GM21390 (cell line): Measurements from ENCODE around the gene IRX4.

ENCODE experiments used
- ATAC-seq: cut with Tn5 transposase; IDR thresholded peaks from one replicate; pipeline ENCODE4 v1.9.1; 2021; ENCODE audit not compliant: unreplicated experiment

Gene IRX4

GRCh38 chr5:1892685-1893445 is 10.1 kb upstream of the IRX4 start:
- no peak for ATAC-seq

- ATAC-seq, result no peak
These were observed 9.5 kb upstream of the IRX4 start for GRCh38 chr5:1892211-1892610.

DNA sequence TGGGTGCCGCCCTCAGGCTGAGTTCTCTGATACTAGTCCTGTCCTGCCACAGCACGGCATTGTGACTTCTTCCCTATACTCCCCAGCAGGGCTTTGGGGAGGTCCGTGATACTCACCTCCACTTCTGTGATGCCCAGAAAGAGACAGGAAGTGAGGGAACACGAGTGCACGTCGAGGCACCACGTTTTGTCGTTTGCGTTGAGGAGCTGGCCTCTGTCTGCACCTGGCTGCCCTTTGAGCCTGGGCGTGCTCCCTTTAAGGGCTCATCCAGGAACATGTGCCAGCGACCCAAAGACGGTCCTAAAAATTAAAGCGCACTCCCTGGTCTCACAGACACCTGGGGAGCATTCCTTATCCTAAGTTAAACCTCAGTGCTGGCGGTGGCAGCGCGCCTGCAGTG is 8.7 kb upstream of the IRX4 start:
- ATAC-seq, result no peak

GRCh38 chr5:1890296-1890695 is 7.6 kb upstream of the IRX4 start:
- no peak for ATAC-seq

GRCh38 chr5:1889321-1890065 is 6.8 kb upstream of the IRX4 start:
- no peak for ATAC-seq

DNA sequence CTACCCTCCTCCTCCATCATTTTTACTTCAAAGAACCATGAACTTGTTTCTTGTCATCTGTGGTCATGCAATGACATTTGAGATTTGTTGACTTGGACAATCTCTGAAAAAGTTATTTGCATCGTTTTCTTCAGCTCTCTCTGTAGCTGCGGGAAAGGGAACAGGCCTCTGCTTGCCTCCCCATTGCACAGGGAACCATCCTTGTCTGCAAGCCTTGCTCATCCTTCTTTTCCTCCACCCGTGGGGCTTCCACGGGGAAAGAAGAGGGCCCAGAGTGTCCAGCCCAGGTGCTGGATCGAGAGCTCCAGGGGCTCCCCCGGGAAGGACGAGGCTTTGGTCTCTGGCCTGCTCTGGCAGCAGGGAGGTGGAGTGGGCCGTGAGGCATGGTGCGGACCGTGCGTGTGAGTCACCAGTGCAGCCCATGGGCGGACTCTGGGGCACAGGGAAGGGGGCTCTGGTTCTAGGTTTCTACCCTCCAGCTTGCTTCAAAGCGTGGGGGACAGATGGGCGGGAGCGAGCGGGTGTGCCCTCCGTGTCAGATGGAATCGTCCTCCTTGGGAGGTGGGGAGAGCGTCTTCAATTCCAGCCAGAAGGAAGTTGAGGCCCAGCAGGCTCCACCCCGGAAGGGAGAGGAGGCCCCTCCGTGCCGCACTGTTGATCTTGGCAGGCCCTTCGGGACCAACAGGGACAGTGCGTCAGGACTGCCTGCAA is 6.0 kb upstream of the IRX4 start:
- ATAC-seq, result no peak

DNA sequence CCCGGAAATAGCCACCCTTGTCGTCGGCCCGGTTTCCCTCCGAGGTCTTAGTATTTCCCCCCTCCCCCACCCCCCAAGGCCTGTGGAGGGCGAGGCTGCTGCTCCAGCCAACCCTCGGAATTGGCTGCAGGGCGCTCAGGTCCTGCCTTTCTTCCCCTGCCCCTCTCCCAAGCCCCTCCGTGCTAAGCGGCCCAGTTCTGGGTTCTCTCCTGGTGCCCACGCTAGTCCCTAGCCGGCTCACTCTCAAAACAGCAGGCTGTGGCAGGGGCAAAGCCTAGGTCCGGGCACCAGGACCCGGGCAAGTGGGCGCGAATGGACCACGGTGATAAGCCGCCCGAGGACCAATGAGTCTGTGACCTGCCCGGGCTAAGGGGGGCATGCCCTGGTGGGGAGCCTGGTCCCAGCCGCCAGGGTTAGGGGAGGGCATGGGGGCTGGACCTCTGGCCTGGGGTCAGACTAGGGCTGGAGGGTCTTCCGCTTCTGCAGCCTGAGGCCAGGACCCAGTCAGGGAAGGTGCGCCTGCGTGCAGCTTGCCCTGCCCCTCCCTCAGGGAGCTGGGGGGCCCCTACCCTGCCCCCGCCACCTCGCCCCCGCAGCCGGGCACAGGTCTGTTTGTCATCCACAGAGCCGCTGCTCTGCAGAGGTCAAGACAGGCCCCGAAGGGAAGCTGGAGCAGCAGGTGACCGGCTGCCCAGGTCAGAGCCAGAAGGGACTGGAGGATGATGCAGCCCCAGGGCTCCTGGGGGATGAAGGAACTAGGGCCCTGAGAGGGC is 5.0 kb upstream of the IRX4 start:
- ATAC-seq, result no peak

DNA sequence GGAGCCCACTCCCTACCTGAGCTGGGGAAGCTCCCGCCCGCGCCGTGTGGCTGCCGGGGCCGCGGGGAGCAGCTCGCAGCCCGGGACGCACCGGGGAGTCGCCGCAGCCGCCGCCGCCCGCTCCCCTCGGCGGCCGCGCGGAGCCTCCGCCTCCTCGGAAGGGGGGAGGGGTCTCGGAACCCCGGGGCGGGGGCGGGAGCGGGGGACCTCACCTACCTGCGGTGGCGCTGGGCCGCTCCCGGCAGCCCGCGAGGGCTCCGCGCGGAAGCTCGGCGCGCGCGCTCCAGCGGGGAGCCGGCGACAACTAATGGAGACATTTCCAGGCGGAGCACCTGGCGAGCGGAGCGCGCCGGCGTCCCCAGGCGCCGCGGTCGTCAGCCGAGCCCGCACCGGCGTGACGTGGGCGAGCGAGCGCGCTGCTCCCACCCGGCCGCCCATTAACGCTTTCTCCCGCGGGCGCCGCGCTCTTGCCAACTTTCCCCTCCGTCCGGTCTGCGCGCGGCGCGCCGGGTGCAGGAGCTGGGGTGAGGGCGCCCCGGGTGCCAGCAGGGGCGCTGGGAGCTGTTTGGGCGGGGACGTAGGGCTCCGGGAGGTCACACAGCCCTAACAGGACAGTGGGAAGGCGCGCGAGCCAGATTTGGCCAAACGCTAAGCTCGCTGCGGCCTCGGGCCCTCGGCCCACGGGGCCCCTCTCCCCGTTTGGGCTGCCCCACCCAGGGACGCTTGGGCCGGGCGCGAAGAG is 4.3 kb upstream of the IRX4 start:
- ATAC-seq, result no peak

- ATAC-seq, result no peak
These were observed 3.4 kb upstream of the IRX4 start for GRCh38 chr5:1885868-1886845.

GRCh38 chr5:1885404-1885755 is 2.7 kb upstream of the IRX4 start:
- no peak for ATAC-seq

DNA sequence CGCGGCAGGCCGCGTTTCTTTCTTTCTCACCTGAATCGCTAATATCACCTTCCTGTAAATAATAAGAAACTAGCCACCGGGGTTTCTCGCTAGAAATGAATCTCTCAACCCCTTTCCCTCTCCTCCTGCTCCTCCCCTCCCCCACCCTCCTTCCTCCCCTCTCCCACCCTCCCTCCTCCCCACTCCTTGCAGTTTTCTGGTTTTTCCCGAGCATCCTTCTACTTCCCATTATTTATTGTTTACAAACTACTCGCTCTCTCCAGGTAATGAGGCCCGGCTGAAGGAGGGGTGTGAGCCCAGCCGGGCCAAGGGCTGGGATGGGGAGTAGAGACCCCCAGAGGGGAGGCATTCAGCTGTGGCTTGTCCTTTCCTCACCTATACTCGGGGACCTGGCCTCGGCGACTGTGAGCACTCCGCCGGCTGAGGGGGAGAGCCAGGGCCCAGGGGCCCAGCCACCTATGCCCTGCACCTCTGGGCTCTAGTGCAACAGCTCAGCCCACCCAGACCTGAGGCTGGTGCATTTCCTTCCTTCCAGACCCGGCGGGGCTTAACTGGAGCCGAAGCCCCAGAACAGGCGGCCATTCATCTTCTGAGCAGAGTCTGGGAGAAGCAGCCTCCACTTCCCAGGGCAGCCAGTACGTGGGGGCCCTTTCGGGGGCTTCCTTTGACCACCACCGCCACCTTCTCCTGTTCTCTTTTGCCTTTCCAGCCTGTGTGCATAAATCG is 2.1 kb upstream of the IRX4 start:
- no peak for ATAC-seq

GRCh38 chr5:1883925-1884677 is 1.4 kb upstream of the IRX4 start:
- ATAC-seq, result no peak

GRCh38 chr5:1883120-1883924 is 597 bp upstream of the IRX4 start:
- no peak for ATAC-seq

DNA sequence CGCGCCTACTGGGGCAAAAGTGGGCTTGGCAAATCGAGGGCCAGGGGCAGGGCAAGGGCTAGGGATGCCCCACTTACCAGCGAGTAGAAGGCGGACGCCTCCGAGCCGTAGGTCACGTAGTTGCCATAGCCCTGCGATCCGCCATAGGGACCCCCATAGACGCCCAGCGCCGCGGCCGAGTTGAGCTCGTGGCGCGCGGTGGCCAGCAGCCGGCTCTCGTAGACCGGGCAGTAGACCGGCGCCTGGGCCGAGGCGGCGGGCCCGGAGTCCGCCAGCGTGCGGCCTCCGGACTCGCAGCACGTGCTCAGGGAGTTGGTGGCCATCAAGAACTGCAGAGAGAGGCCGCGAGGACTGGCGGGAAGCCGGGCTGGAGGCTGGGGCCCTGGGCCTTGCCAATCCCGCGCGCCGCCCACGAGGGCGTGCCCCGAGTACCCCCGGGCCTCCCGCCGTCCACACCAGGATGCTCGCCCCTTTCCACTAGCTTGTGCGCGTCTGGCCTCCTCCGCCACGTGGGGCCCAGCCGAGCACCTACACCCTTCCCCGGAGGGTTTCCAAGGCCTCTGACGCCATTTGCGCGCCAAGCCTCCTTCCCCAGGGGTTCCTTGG is 891 bp downstream of the IRX4 start:
- no peak for ATAC-seq

- no peak for ATAC-seq
These were observed 1.6 kb downstream of the IRX4 start for GRCh38 chr5:1881098-1881572.

DNA sequence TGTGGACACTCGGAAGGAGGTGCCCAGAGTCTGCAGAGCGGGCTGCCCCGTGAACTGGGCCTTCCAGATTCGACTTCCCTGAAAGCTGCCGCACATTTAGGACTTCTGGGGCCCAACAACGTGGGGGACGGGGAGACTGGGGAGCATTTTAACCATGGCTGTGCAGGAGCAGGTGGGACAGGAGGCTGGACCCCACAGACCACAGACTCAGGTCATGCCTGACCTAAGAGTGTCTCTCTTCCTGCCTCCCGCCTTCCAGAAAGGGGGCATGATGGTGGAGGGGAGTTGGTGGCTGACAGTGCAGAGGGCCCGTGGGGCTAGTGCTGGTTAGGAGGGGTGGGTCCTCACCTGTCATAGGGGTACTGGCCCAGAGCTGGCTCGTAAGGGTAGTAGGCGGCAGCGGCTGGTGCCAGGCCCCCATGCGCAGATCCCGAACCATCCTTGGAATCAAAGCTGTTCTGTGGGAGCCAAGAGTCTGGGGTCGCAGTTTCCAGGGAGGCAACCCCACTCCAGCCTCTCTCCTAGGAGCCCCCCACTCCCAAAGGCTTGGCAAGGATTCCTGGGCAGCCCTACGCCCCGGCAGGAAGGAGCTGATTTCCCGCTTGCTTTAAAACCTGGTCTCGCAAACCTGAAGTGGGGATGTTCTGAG is 2.2 kb downstream of the IRX4 start:
- ATAC-seq, result no peak
